ENCODE data around the gene FLVCR2.

The FLVCR2 gene

DNA sequence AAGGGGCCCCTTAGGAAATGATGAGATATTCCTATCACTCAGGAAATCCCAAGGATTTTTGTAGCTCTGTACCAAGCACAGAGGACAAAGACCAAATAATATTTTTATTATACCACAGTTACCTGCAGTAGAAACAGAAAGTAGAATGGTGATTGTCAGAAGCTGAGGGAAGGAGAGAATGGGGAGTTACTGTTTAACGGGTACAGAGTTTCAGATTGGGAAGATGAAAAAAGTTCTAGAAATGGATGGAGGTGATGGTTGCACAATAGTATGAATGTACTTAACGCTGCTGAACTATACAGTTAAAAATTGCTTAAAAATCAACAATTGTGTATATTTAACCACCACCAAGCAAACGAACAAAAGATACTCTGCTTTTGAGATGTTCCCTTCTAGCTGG, 24.1 kb downstream of the FLVCR2 start:
- H3K27ac ChIP-seq: no peak overlapping the region
- in situ Hi-C loops (cut with HindIII; ENCODE audit: low pct_ligation_motif_present, low sequenced_read_pairs): no loop called here
- H3K4me3 ChIP-seq (ENCODE audit: low read depth, low read length): no peak overlapping the region
- TF ChIP-seq, protein P1, sequence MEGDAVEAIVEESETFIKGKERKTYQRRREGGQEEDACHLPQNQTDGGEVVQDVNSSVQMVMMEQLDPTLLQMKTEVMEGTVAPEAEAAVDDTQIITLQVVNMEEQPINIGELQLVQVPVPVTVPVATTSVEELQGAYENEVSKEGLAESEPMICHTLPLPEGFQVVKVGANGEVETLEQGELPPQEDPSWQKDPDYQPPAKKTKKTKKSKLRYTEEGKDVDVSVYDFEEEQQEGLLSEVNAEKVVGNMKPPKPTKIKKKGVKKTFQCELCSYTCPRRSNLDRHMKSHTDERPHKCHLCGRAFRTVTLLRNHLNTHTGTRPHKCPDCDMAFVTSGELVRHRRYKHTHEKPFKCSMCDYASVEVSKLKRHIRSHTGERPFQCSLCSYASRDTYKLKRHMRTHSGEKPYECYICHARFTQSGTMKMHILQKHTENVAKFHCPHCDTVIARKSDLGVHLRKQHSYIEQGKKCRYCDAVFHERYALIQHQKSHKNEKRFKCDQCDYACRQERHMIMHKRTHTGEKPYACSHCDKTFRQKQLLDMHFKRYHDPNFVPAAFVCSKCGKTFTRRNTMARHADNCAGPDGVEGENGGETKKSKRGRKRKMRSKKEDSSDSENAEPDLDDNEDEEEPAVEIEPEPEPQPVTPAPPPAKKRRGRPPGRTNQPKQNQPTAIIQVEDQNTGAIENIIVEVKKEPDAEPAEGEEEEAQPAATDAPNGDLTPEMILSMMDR (IDR thresholded peaks at IDR 0.05; ENCODE audit: low read depth, low read length, missing control alignments): no peak
- H3K27me3 ChIP-seq (replicated peaks): no peaks in the 10 kb centered on the region
- H3K36me3 ChIP-seq (replicated peaks): no peaks in the 10 kb centered on the region
- no peak for DNase-seq

DNA sequence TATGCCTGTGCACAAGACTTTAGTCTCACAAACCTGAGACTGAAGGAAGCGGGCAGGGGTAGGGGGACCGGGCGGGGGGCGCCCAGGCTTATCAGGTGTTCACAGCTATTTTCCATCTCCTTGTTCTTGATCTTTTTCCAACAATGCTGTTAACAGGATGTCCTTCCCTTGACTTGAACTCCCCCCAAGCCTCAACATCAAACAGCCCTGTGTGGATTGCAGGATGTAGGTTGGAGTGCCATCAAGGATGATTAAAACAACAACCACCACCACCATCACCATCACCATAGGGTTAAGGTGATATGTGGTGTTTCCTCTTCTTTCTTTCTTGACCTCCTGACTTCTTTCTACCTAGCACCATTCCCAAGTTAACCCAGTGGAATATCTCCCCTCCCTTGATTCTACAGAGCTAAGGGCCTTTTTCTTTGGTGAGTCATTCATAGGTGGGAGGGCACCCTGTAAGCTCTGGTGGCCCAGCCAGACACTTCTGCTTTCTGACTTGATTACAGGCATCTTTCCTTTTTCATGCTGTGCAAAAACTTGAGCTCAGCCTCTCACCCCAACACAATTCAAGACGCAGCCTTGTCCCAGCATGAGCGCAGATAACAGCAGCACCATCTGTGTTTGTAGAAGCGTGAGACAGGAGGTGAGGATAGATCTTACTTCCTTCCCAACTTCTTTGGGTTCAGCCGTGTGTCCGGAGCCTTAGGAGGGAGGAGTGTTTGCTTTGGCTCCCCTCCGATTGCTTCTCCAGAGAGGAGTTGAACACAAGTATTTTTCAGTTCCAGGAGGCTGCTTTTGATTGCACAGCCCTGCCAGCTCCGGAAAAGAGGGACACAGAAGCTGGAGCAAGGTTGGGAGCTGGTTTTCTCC, 26.8 kb downstream of the FLVCR2 start:
- Histone ChIP-seq H3K36me3 (replicated peaks) (no peaks in the 10 kb centered on the region), H3K27me3 (replicated peaks) (no peaks in the 10 kb centered on the region), H3K27ac (peak overlapping the region; percentile 8), H3K4me3 (ENCODE audit: low read depth, low read length) (no peak overlapping the region)
- in situ Hi-C loops (cut with HindIII; ENCODE audit: low pct_ligation_motif_present, low sequenced_read_pairs): no loop called here
- DNase-seq: peak; percentile 59
- TF ChIP-seq, protein P1 (IDR thresholded peaks at IDR 0.05; ENCODE audit: low read depth, low read length, missing control alignments): no peak

DNA sequence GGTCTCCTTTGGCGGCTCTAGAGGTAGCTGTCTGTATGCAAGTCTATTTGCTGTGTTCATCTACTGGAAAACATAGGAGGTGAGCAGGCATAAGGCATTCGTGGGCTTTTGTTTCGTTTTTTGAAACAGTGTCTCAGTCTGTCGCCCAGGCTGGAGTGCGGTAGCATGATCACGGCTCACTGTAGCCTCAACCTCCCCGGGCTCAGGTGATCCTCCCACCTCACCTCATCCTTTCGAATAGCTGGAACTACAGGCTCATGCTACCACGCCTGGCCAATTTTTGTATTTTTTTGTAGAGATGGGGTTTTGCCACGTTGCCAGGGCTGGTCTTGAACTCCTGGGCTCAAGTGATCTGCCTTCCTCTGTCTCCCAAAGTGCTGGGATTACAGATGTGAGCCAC, 27.5 kb downstream of the FLVCR2 start:
- in situ Hi-C loops (cut with HindIII; ENCODE audit: low pct_ligation_motif_present, low sequenced_read_pairs): no loop called here
- Histone ChIP-seq H3K27me3 (replicated peaks) (no peaks in the 10 kb centered on the region), H3K36me3 (replicated peaks) (no peaks in the 10 kb centered on the region), H3K27ac (peak overlapping the region; percentile 8), H3K4me3 (ENCODE audit: low read depth, low read length) (no peak overlapping the region)
- TF ChIP-seq, protein P1 (IDR thresholded peaks at IDR 0.05; ENCODE audit: low read depth, low read length, missing control alignments): no peak
- DNase-seq: no peak

DNA sequence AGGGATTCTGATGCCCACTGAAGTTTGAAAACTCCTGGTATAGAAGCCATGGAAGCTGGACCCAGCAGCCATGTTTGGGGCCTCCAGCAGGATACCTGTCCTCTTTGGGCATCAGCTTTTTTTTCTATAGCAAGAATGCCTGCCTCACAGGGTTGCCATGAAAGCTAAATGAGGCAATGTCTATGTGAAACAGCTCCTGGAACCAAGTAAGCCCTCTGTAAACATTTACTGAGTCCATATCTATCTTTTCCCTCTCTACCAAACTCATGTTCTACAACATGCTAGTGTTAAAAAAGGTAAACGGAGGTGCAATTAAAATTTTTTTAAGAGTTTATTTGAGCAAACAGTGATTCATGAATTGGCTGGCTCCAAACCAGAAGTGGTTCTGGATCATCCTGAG, 28.6 kb downstream of the FLVCR2 start:
- DNase-seq: no peak
- H3K36me3 ChIP-seq (replicated peaks): no peaks in the 10 kb centered on the region
- no peaks in the 10 kb centered on the region for H3K27me3 ChIP-seq (replicated peaks)
- TF ChIP-seq, protein P1 (IDR thresholded peaks at IDR 0.05; ENCODE audit: low read depth, low read length, missing control alignments): no peak
- no peak overlapping the region for H3K27ac ChIP-seq
- in situ Hi-C loops (cut with HindIII; ENCODE audit: low pct_ligation_motif_present, low sequenced_read_pairs): no loop called here
- no peak overlapping the region for H3K4me3 ChIP-seq (ENCODE audit: low read depth, low read length)

DNA sequence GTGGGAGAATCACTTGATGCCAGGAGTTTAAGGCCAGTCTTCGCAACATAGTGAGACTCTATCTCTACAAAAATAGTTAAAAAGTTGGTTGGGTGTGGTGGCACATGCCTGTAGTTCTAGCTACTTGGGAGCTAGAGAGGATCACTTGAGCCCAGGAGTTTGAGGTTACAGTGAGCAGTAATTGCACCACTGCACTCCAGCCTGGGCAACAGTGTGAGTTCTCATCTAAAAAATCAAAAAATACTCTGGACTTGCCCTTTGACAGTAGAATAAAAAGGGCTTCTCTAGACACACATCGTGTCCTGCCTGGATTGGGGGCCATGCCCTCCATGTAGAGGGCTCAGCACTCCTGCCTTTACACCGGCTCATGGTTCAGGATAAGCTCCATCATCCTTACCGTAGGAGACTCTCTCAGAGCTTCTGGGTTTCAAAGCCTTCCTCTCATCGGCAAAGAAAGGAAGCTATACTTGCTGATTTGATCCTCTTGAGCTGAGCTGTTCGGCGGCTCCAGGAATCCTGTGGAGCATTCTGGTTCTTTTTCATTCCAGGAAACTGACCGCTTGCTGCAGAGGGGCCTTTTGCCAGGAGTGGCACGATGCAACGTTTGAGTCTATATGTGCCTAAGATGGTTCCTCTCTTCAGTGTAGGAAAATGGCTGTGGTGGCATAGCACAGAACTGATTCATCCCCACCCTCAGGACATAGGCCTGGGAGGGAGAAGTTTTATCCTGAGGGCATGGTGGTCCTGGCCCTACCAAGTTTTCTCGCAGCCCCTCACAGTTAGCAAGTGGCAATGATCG, 29.6 kb downstream of the FLVCR2 start:
- Histone ChIP-seq H3K27ac (no peak overlapping the region), H3K36me3 (replicated peaks) (no peaks in the 10 kb centered on the region), H3K27me3 (replicated peaks) (no peaks in the 10 kb centered on the region), H3K4me3 (ENCODE audit: low read depth, low read length) (no peak overlapping the region)
- no peak for DNase-seq
- in situ Hi-C loops (cut with HindIII; ENCODE audit: low pct_ligation_motif_present, low sequenced_read_pairs): no loop called here
- TF ChIP-seq, protein P1 (IDR thresholded peaks at IDR 0.05; ENCODE audit: low read depth, low read length, missing control alignments): no peak
